MCF 10A (cell line): Measurements from ENCODE around the gene CDK12. TPM values are rescaled to one million over a fixed set of nuclear protein-coding genes. Genes with fewer than 3 reads are reported as not detected.
A peak's percentile ranks its signal among the peaks of the same experiment; 100 is the strongest.

Source experiments
- BruUV-seq: library from RNA; stranded (reverse); fragments of 400-500 nt; replicated peaks from 2 replicates; lab custom pipeline; 2021; lab: Mats Ljungman, UMichigan
- CTCF ChIA-PET: fragments of 300-600 bp; sonication (Branson Sonifier 250); formaldehyde crosslinking; extraction: SDS; loops from one replicate; lab custom pipeline; 2021; ENCODE audit warnings: antibody characterized with exemption, inconsistent platforms; lab: Yijun Ruan, JAX
- POLR2A ChIA-PET: fragments of 300-600, 350-650 bp; sonication (Branson Sonifier 250); formaldehyde crosslinking; extraction: SDS; loops from one replicate; lab custom pipeline; 2020; ENCODE audit warnings: antibody characterized with exemption, inconsistent platforms; lab: Yijun Ruan, JAX
- DNase-seq: peaks from one replicate; pipeline ENCODE4 v3.0.0-alpha.2; 2018; ENCODE audit not compliant: unreplicated experiment
- H3K27ac Mint-ChIP-seq: one replicate; pipeline ENCODE4 v1.8.0; 2022; ENCODE audit warnings: mild to moderate bottlenecking, low read depth, mixed read lengths; ENCODE audit not compliant: unreplicated experiment
- H3K27me3 Mint-ChIP-seq: one replicate; pipeline ENCODE4 v1.8.0; 2022; ENCODE audit warnings: mixed read lengths; ENCODE audit not compliant: insufficient read depth, unreplicated experiment
- H3K36me3 Mint-ChIP-seq: one replicate; pipeline ENCODE4 v1.8.0; 2022; ENCODE audit warnings: mild to moderate bottlenecking, moderate library complexity, mixed read lengths; ENCODE audit not compliant: insufficient read depth, unreplicated experiment
- H3K4me1 Mint-ChIP-seq: one replicate; pipeline ENCODE4 v1.8.0; 2022; ENCODE audit warnings: mixed read lengths; ENCODE audit not compliant: insufficient read depth, unreplicated experiment
- H3K4me3 Mint-ChIP-seq: one replicate; pipeline ENCODE4 v1.8.0; 2022; ENCODE audit warnings: mild to moderate bottlenecking, moderate library complexity, mixed read lengths; ENCODE audit not compliant: unreplicated experiment
- H3K9me3 Mint-ChIP-seq: one replicate; pipeline ENCODE4 v1.8.0; 2022; ENCODE audit warnings: mixed read lengths; ENCODE audit not compliant: unreplicated experiment
- CTCF ChIP-seq: fragments of 200-600 bp; IDR thresholded peaks from one replicate; pipeline ENCODE4 v1.8.0; 2022; ENCODE audit warnings: antibody characterized with exemption, mild to moderate bottlenecking; ENCODE audit not compliant: unreplicated experiment
- intact Hi-C: fragments of 100-400 bp; cut with micrococcal nuclease; formaldehyde crosslinking; loops from 2 replicates; pipeline ENCODE4 v1.14.1; 2022
- total RNA-seq: library from RNA; stranded (reverse); gene quantifications from 2 replicates; pipeline ENCODE4 v1.2.3, GENCODE V29; 2022

CDK12 gene
- total RNA-seq, 1 experiment from 2014 or later: 71.1 TPM

- CTCF ChIA-PET: no interaction called here
- peaks cover 100% of the 10 kb centered on the region for H3K36me3 Mint-ChIP-seq
- BruUV-seq: no TSS peak
- H3K27ac Mint-ChIP-seq: no peak overlapping the region
- H3K27me3 Mint-ChIP-seq: no peaks in the 10 kb centered on the region
- H3K4me3 Mint-ChIP-seq: no peak overlapping the region
- no peak for DNase-seq
- H3K4me1 Mint-ChIP-seq: no peaks in the 10 kb centered on the region
- POLR2A ChIA-PET: no interaction called here
- TF ChIP-seq CTCF: no peak
- intact Hi-C loops: no loop called here
- H3K9me3 Mint-ChIP-seq: no peaks in the 10 kb centered on the region
These were observed 18.0 kb upstream of the CDK12 start for GRCh38 chr17:39443326-39443725.

- BruUV-seq: no TSS peak
- Mint-ChIP-seq H3K4me1 (no peaks in the 10 kb centered on the region), H3K36me3 (peaks cover 80% of the 10 kb centered on the region), H3K9me3 (no peaks in the 10 kb centered on the region), H3K27ac (no peak overlapping the region), H3K4me3 (no peak overlapping the region), H3K27me3 (no peaks in the 10 kb centered on the region)
- intact Hi-C loops: no loop called here
- TF ChIP-seq CTCF: no peak
- POLR2A ChIA-PET: interaction anchor here (1.8 kb wide), 1 partner anchor 14 kb away, joined by 6 read pairs; the partner anchor contains the start of gene CDK12
- CTCF ChIA-PET: interaction anchor here (0.6 to 1.2 kb wide), 5 partner anchors 15 to 125 kb away, joined by 3 to 4 read pairs (median 3); no protein-coding TSS in a partner anchor
- no peak for DNase-seq
These were observed 13.7 kb upstream of the CDK12 start for GRCh38 chr17:39447561-39447960.

- ChIA-PET POLR2A (interaction anchor here (0.8 to 5.6 kb wide), 11 partner anchors 11 to 597 kb away, joined by 3 to 228 read pairs (median 5); partner anchors contain the start of genes CDK12, FBXL20, RPL19 and RPL23), CTCF (interaction anchor here (1.1 to 1.8 kb wide), 3 partner anchors 10 to 171 kb away, joined by 3 to 7 read pairs (median 3); no protein-coding TSS in a partner anchor)
- TF ChIP-seq CTCF: no peak
- Mint-ChIP-seq H3K27ac (peak overlapping the region; percentile 99), H3K27me3 (no peaks in the 10 kb centered on the region), H3K4me3 (peak overlapping the region; percentile 98), H3K36me3 (peaks cover 55% of the 10 kb centered on the region), H3K4me1 (no peaks in the 10 kb centered on the region), H3K9me3 (no peaks in the 10 kb centered on the region)
- intact Hi-C loops: no loop called here
- no TSS peak for BruUV-seq
- DNase-seq: peak; percentile 16
These were observed 11.2 kb upstream of the CDK12 start for GRCh38 chr17:39450051-39450450.

GRCh38 chr17:39450847-39451581 is 10.3 kb upstream of the CDK12 start, which contains the start of gene MED1:
TSS of gene MED1 (minus strand) at chr17:39451263. CDS start at chr17:39451062, 201 bp downstream.
- TF ChIP-seq CTCF: no peak
- ChIA-PET POLR2A (interaction anchor here (0.6 to 5.6 kb wide), 17 partner anchors 11 to 598 kb away, joined by 3 to 228 read pairs (median 4); partner anchors contain the start of genes CDK12, FBXL20, RPL19 and RPL23), CTCF (interaction anchor here (0.7 to 1.3 kb wide), 5 partner anchors 10 to 244 kb away, joined by 3 read pairs; partner anchors contain the start of gene CDK12)
- H3K27ac Mint-ChIP-seq: peak within 1 kb of the TSS; percentile 99
- no peaks in the 10 kb centered on the region for H3K27me3 Mint-ChIP-seq
- BruUV-seq: no TSS peak
- peak within 1 kb of the TSS; percentile 98 for H3K4me3 Mint-ChIP-seq
- no peaks in the 10 kb centered on the region for H3K9me3 Mint-ChIP-seq
- H3K36me3 Mint-ChIP-seq: peaks cover 46% of the 10 kb centered on the region
- no peaks in the 10 kb centered on the region for H3K4me1 Mint-ChIP-seq
- intact Hi-C loops: no loop called here
- peak; percentile 99 for DNase-seq
